Transverse colon (tissue), 4 donors: ENCODE results near the gene EXOSC10. TPM values are rescaled to one million over a fixed set of nuclear protein-coding genes. Genes with fewer than 3 reads are reported as not detected.
"Not testable (repeated sequence)": the region's sequence is repeated elsewhere in the genome, so short reads cannot be mapped to it uniquely, and the experiment has no call there.

Source experiments
- DNase-seq: peaks from one replicate; pipeline ENCODE4 v3.0.0-alpha.2; 2019
- H3K27ac ChIP-seq, 4 donors: fragments of 200-600 bp; sonication (generic); 2 replicates each; pipeline ENCODE4 v1.5.1; 2016 to 2018; ENCODE audit warnings: inconsistent platforms in 4 of 4
- H3K27me3 ChIP-seq: fragments of 200-600 bp; sonication (generic); 2 replicates; pipeline ENCODE4 v1.5.1; 2017; ENCODE audit warnings: inconsistent platforms
- H3K36me3 ChIP-seq, 4 donors: fragments of 200-600 bp; sonication (generic); 2 replicates each; pipeline ENCODE4 v1.5.1; 2017 to 2019; ENCODE audit warnings: inconsistent platforms in 4 of 4
- H3K4me1 ChIP-seq, 4 donors: fragments of 200-600 bp; sonication (generic); 2 replicates each; pipeline ENCODE4 v1.5.1; 2017 to 2020; ENCODE audit warnings: inconsistent platforms in 4 of 4
- H3K4me3 ChIP-seq, 4 donors: fragments of 200-600 bp; sonication (generic); 1 replicate in 1 of 4; 2 replicates in 3 of 4; pipeline versions ENCODE4 v1.5.1 to v1.6.1; 2017 to 2019; ENCODE audit warnings: inconsistent platforms in 4 of 4
- H3K9me3 ChIP-seq, 2 donors: fragments of 200-600 bp; sonication (generic); 2 replicates each; pipeline ENCODE4 v1.5.1; 2017 to 2019; ENCODE audit warnings: inconsistent platforms in 2 of 2
- CTCF ChIP-seq, 5 experiments: fragments of 200-600 bp in 3 of 5; fragments of 450-650 bp in 2 of 5; sonication (generic) in 3 of 5; IDR thresholded peaks; 1 replicate in 2 of 5; 2 replicates in 3 of 5; pipeline ENCODE4 v1.5.1; 2016 to 2017; ENCODE audit warnings: antibody characterized with exemption in 5 of 5, inconsistent platforms in 3 of 5, mild to moderate bottlenecking in 2 of 5, moderate library complexity in 1 of 5
- EP300 ChIP-seq: sonication (generic); formaldehyde crosslinking; IDR thresholded peaks from one replicate; pipeline ENCODE4 v1.6.1; 2017; ENCODE audit warnings: antibody characterized with exemption, low read depth
- POLR2A ChIP-seq: fragments of 450-650 bp; IDR thresholded peaks from one replicate; pipeline ENCODE4 v1.6.1; 2016; ENCODE audit warnings: antibody characterized with exemption, mild to moderate bottlenecking, moderate library complexity
- POLR2AphosphoS5 ChIP-seq, 3 donors: sonication (generic); formaldehyde crosslinking; IDR thresholded peaks; one replicate each; pipeline ENCODE4 v1.6.1; 2016; ENCODE audit warnings: antibody characterized with exemption in 3 of 3
- WGBS, 2 donors: methylation state at CpG; one replicate each; pipeline ENCODE4 v1.1.5; 2018; ENCODE audit warnings: low coverage in 1 of 2; 5-methylcytosine and 5-hydroxymethylcytosine counted together
- in situ Hi-C, 4 donors: fragments of 200-750 bp; cut with MboI; loops; one replicate each; pipeline versions ENCODE4 v1.15.0 to v1.15.1; 2017; ENCODE audit warnings: low sequenced_read_pairs in 3 of 4, low pct_ligation_motif_present in 1 of 4, low pct_unique_long_range_greater_than_20kb in 1 of 4
- intact Hi-C: fragments of 100-400 bp; cut with DNase I; formaldehyde crosslinking; loops from one replicate; pipeline ENCODE4 v1.15.1; 2023; ENCODE audit warnings: low total_unique reads
- total RNA-seq, 4 donors: library from RNA; depleted of rRNA; stranded (reverse); fragments of >200 nt; gene quantifications; one replicate each; pipeline ENCODE4 v1.1.0, GENCODE V29; 2016

EXOSC10 gene
- total RNA-seq, 4 donors from 2014 or later: 43.8 to 113 (median 68.7) TPM

- H3K4me1 ChIP-seq: no peaks in the 10 kb centered on the region
- H3K36me3 ChIP-seq: peaks cover 0 to 61% (median 27%) of the 10 kb centered on the region in 4 donors
- intact Hi-C loops (no loop called here), in situ Hi-C loops (no loop called here)
- no peak for TF ChIP-seq CTCF (IDR thresholded peaks at IDR 0.05)
- TF ChIP-seq EP300: no peak
- no peak for TF ChIP-seq POLR2AphosphoS5 (IDR thresholded peaks at IDR 0.05)
- no peak for TF ChIP-seq POLR2A
- WGBS, 2 donors: 20 to 89% methylated on average over 1 to 17 of the region's 17 CpGs
- H3K27me3 ChIP-seq: no peaks in the 10 kb centered on the region
- no peaks in the 10 kb centered on the region for H3K9me3 ChIP-seq
- H3K4me3 ChIP-seq: no peak overlapping the region
- no peak overlapping the region for H3K27ac ChIP-seq
- DNase-seq: no peak
Observed at GRCh38 chr1:11068600-11069473, 30.8 kb downstream of the EXOSC10 start.

GRCh38 chr1:11067716-11068599, 31.7 kb downstream of the EXOSC10 start:
- Histone ChIP-seq H3K27me3 (no peaks in the 10 kb centered on the region), H3K27ac (no peak overlapping the region), H3K4me1 (no peaks in the 10 kb centered on the region), H3K9me3 (no peaks in the 10 kb centered on the region), H3K4me3 (no peak overlapping the region), H3K36me3 (peaks cover 0 to 54% (median 23%) of the 10 kb centered on the region in 4 donors)
- in situ Hi-C loops: no loop called here
- 48 to 88% methylated on average over 6 to 18 of the region's 18 CpGs for WGBS, 2 donors
- TF ChIP-seq POLR2AphosphoS5 (IDR thresholded peaks at IDR 0.05) (no peak), EP300 (no peak), POLR2A (no peak), CTCF (IDR thresholded peaks at IDR 0.05) (no peak)
- DNase-seq: no peak
- intact Hi-C loops: no loop called here

GRCh38 chr1:11065796-11066195, 33.9 kb downstream of the EXOSC10 start:
- no peak overlapping the region for H3K27ac ChIP-seq
- H3K9me3 ChIP-seq: no peaks in the 10 kb centered on the region
- in situ Hi-C loops (no loop called here), intact Hi-C loops (no loop called here)
- H3K4me3 ChIP-seq: no peak overlapping the region
- no peak for TF ChIP-seq EP300
- no peak for TF ChIP-seq CTCF (IDR thresholded peaks at IDR 0.05)
- TF ChIP-seq POLR2AphosphoS5 (IDR thresholded peaks at IDR 0.05): no peak
- TF ChIP-seq POLR2A: no peak
- DNase-seq: no peak
- WGBS, 2 donors: 90 to 100% methylated on average over 1 of the region's 1 CpG
- peaks cover 0 to 47% (median 23%) of the 10 kb centered on the region in 4 donors for H3K36me3 ChIP-seq
- peaks cover 2 to 8% (median 5%) of the 10 kb centered on the region in 4 donors for H3K4me1 ChIP-seq
- no peaks in the 10 kb centered on the region for H3K27me3 ChIP-seq

GRCh38 chr1:11064942-11065341, 34.7 kb downstream of the EXOSC10 start:
- intact Hi-C loops (no loop called here), in situ Hi-C loops (no loop called here)
- Histone ChIP-seq H3K4me3 (no peak overlapping the region), H3K4me1 (peaks cover 5 to 11% (median 8%) of the 10 kb centered on the region in 4 donors), H3K36me3 (peaks cover 0 to 46% (median 23%) of the 10 kb centered on the region in 4 donors), H3K27me3 (no peaks in the 10 kb centered on the region), H3K9me3 (no peaks in the 10 kb centered on the region), H3K27ac (no peak overlapping the region)
- DNase-seq: no peak
- 94 to 95% methylated on average over 3 of the region's 3 CpGs for WGBS, 2 donors
- TF ChIP-seq EP300: no peak
- no peak for TF ChIP-seq POLR2A
- no peak for TF ChIP-seq POLR2AphosphoS5 (IDR thresholded peaks at IDR 0.05)
- TF ChIP-seq CTCF (IDR thresholded peaks at IDR 0.05): no peak

GRCh38 chr1:11063937-11064537, 35.6 kb downstream of the EXOSC10 start:
- peaks cover 0 to 37% (median 18%) of the 10 kb centered on the region in 4 donors for H3K36me3 ChIP-seq
- WGBS, 2 donors: 85 to 91% methylated on average over 8 to 18 of the region's 18 CpGs

More at GRCh38 chr1:11063937-11064537, 35.6 kb downstream of the EXOSC10 start:
- H3K4me3 ChIP-seq, H3K27me3 ChIP-seq, H3K27ac ChIP-seq, in situ Hi-C loops, intact Hi-C loops, H3K9me3 ChIP-seq, DNase-seq: not testable (repeated sequence)
- peaks cover 5 to 15% (median 12%) of the 10 kb centered on the region in 4 donors for H3K4me1 ChIP-seq
